Endothelial cell of umbilical vein (primary cell): ENCODE data around the gene ZNF780A. TPM values are rescaled to one million over a fixed set of nuclear protein-coding genes. Genes with fewer than 3 reads are reported as not detected.

Experiments used
- BruUV-seq: library from RNA; stranded (reverse); fragments of 400-500 nt; replicated peaks from 2 replicates; lab custom pipeline; 2021; lab: Mats Ljungman, UMichigan
- CTCF ChIA-PET: fragments of 300-600, 350-600 bp; sonication (Branson Sonifier 250); formaldehyde crosslinking; loops from one replicate; lab custom pipeline; 2021; ENCODE audit warnings: antibody characterized with exemption, inconsistent platforms; lab: Charles Lee
- POLR2A ChIA-PET: fragments of 300-600, 350-600 bp; sonication (Branson Sonifier 250); formaldehyde crosslinking; loops from one replicate; lab custom pipeline; 2021; ENCODE audit warnings: antibody characterized with exemption, inconsistent platforms; lab: Charles Lee
- DNase-seq: peaks from one replicate; pipeline ENCODE4 v3.0.0-alpha.2; 2011; ENCODE audit warnings: low read depth, low spot score
- FAIRE-seq: peaks from 2 replicates; lab custom pipeline; 2011; peaks lifted over from hg19 to GRCh38; lab: Jason Lieb, UNC
- H2AFZ ChIP-seq: 2 replicates; pipeline ENCODE4 v1.6.0; 2012; ENCODE audit warnings: low read depth, low read length, control low read depth, inconsistent platforms
- H3K27ac ChIP-seq: 2 replicates; pipeline ENCODE4 v1.5.1; 2011; ENCODE audit warnings: low read depth, mild to moderate bottlenecking, control low read depth, low read length, moderate library complexity; ENCODE audit not compliant: insufficient read depth
- H3K27me3 ChIP-seq, 2 experiments: 2 replicates each; pipeline versions ENCODE4 v1.6.0 to v1.6.1; 2011; ENCODE audit warnings: low read length in 2 of 2, mixed read lengths in 1 of 2; ENCODE audit not compliant: control insufficient read depth in 2 of 2, insufficient read depth in 2 of 2
- H3K36me3 ChIP-seq, 2 experiments: 2 replicates in 1 of 2; 3 replicates in 1 of 2; pipeline ENCODE4 v1.5.1; 2011; ENCODE audit warnings: low read length in 2 of 2, mild to moderate bottlenecking in 1 of 2, moderate library complexity in 1 of 2; ENCODE audit not compliant: control insufficient read depth in 2 of 2, insufficient read depth in 2 of 2; ENCODE audit errors: extremely low read depth in 1 of 2
- H3K4me1 ChIP-seq: 3 replicates; pipeline ENCODE4 v1.5.1; 2011; ENCODE audit warnings: mild to moderate bottlenecking, low read length; ENCODE audit not compliant: control insufficient read depth, insufficient read depth; ENCODE audit errors: extremely low read depth
- H3K4me2 ChIP-seq: 2 replicates; pipeline ENCODE4 v1.6.1; 2011; ENCODE audit warnings: low read length, control low read depth, mixed read lengths; ENCODE audit not compliant: insufficient read depth
- H3K4me3 ChIP-seq, 3 experiments: fragments of 200-600 bp in 1 of 3; sonication (generic), shearing (Covaris generic) in 1 of 3; replicated peaks in 1 of 3; 2 replicates each; pipeline ENCODE4 v1.5.1; 2011 to 2016; ENCODE audit warnings: control low read depth in 3 of 3, low read length in 3 of 3, mild to moderate bottlenecking in 2 of 3, inconsistent platforms in 1 of 3, low read depth in 1 of 3, moderate library complexity in 1 of 3; ENCODE audit not compliant: insufficient read depth in 1 of 3
- H3K79me2 ChIP-seq: 2 replicates; pipeline ENCODE4 v1.6.0; 2012; ENCODE audit warnings: low read length, inconsistent platforms; ENCODE audit not compliant: control insufficient read depth, insufficient read depth
- H3K9ac ChIP-seq: replicated peaks from 2 replicates; pipeline ENCODE3; 2011; ENCODE audit warnings: low read length, control low read depth; ENCODE audit not compliant: insufficient read depth; ENCODE audit errors: extremely low read depth
- H3K9me1 ChIP-seq: replicated peaks from 3 replicates; pipeline ENCODE4 v1.6.0; 2011; ENCODE audit warnings: mild to moderate bottlenecking, low read length; ENCODE audit not compliant: control insufficient read depth, insufficient read depth; ENCODE audit errors: extremely low read depth
- H3K9me3 ChIP-seq: replicated peaks from 2 replicates; pipeline ENCODE4 v1.5.1; 2012; ENCODE audit warnings: low read length, inconsistent platforms; ENCODE audit not compliant: control insufficient read depth, insufficient read depth
- H4K20me1 ChIP-seq: replicated peaks from 2 replicates; pipeline ENCODE3; 2011; ENCODE audit warnings: mild to moderate bottlenecking, low read length; ENCODE audit not compliant: control insufficient read depth, insufficient read depth; ENCODE audit errors: extremely low read depth
- CTCF ChIP-seq, 2 donors: IDR thresholded peaks; 1 replicate in 1 of 2; 2 replicates in 1 of 2; pipeline ENCODE4 v1.5.1; 2011; ENCODE audit warnings: low read length in 2 of 2, mild to moderate bottlenecking in 2 of 2, moderate library complexity in 2 of 2, control low read depth in 1 of 2, inconsistent platforms in 1 of 2, low read depth in 1 of 2; ENCODE audit not compliant: insufficient read depth in 1 of 2; ENCODE audit errors: extremely low read depth in 1 of 2
- EZH2 ChIP-seq: IDR thresholded peaks from 2 replicates; pipeline ENCODE4 v1.6.1; 2012; ENCODE audit warnings: borderline replicate concordance, low read depth, mild to moderate bottlenecking, moderate library complexity, low read length, inconsistent platforms; ENCODE audit not compliant: severe bottlenecking
- FOS ChIP-seq: IDR thresholded peaks from 2 replicates; pipeline ENCODE4 v1.6.1; 2011; ENCODE audit warnings: mild to moderate bottlenecking, low read length, moderate library complexity, borderline replicate concordance; ENCODE audit not compliant: insufficient read depth
- GATA2 ChIP-seq: IDR thresholded peaks from 2 replicates; pipeline ENCODE4 v1.7.0; 2011; ENCODE audit warnings: low read depth, mild to moderate bottlenecking, moderate library complexity, mixed read lengths, low read length; ENCODE audit not compliant: insufficient read length, insufficient read depth
- JUN ChIP-seq: IDR thresholded peaks from 2 replicates; pipeline ENCODE4 v1.6.1; 2011; ENCODE audit warnings: borderline replicate concordance, low read depth; ENCODE audit not compliant: insufficient read length, insufficient read depth
- MAX ChIP-seq: IDR thresholded peaks from 2 replicates; pipeline ENCODE4 v1.6.1; 2011; ENCODE audit not compliant: insufficient read depth, insufficient read length
- MYC ChIP-seq: IDR thresholded peaks from one replicate; pipeline ENCODE4 v1.6.1; 2011; ENCODE audit warnings: mild to moderate bottlenecking, low read depth, low read length
- POLR2A ChIP-seq: IDR thresholded peaks from 2 replicates; pipeline ENCODE4 v1.6.1; 2012; ENCODE audit warnings: low read depth, mild to moderate bottlenecking, control low read depth, low read length
- POLR2AphosphoS5 ChIP-seq: IDR thresholded peaks from 2 replicates; pipeline ENCODE4 v1.6.1; 2012; ENCODE audit warnings: low read depth, mild to moderate bottlenecking, control low read depth, low read length, moderate library complexity; ENCODE audit not compliant: insufficient read depth
- dilution Hi-C: fragments of 300-500 bp; cut with MboI; formaldehyde crosslinking; loops from one replicate; pipeline ENCODE4 v1.15.0; 2019; ENCODE audit warnings: low sequenced_read_pairs; ENCODE audit not compliant: extremely low pct_ligation_motif_present
- intact Hi-C: fragments of 100-400 bp; cut with micrococcal nuclease; formaldehyde crosslinking; loops from one replicate; pipeline ENCODE4 v1.10.0; 2022
- polyA plus RNA-seq, 4 experiments: library from polyadenylated mRNA; depleted of rRNA in 3 of 4; stranded (reverse) in 3 of 4; unstranded in 1 of 4; fragments of >200 nt; gene quantifications; 2 replicates each; pipeline versions ENCODE4 v1.2.1 to v1.2.3, GENCODE V29; 2011 to 2012; ENCODE audit warnings: missing spikeins in 1 of 4
- total RNA-seq: library from RNA; stranded (reverse); gene quantifications from 2 replicates; pipeline ENCODE4 v1.2.3, GENCODE V29; 2021

ZNF780A gene
- total and polyA plus RNA-seq, 2 donors (not counting 3 experiments of a cell fraction or from before 2014, with no cell fraction given) = 7.3 to 11.6 TPM

GRCh38 chr19:40059624-40060023 is 31.1 kb downstream of the ZNF780A start:
- no peak for TF ChIP-seq FOS
- TF ChIP-seq MYC = no peak
- no peak for TF ChIP-seq EZH2
- no peak for TF ChIP-seq POLR2AphosphoS5
- TF ChIP-seq JUN = no peak
- TF ChIP-seq POLR2A = no peak
- no peak for TF ChIP-seq GATA2
- no peak for TF ChIP-seq MAX
- no peak for TF ChIP-seq CTCF (IDR thresholded peaks at IDR 0.05; ENCODE audit: extremely low read depth in 1 of 2, insufficient read depth in 1 of 2, low read depth in 1 of 2, low read length in 2 of 2)
- no peak overlapping the region for H3K4me3 ChIP-seq
- H3K4me2 ChIP-seq = no peak overlapping the region
- ChIA-PET CTCF (interaction anchor here (1.2 kb wide), 1 partner anchor 33 kb away, joined by 3 read pairs; no protein-coding TSS in a partner anchor), POLR2A (no interaction called here)
- no peak for FAIRE-seq
- peaks cover 6% of the 10 kb centered on the region for H3K4me1 ChIP-seq
- no peaks in the 10 kb centered on the region for H3K9me1 ChIP-seq
- H3K9ac ChIP-seq = no peak overlapping the region
- no TSS peak for BruUV-seq
- H3K9me3 ChIP-seq = no peaks in the 10 kb centered on the region
- dilution Hi-C loops = no loop called here
- H4K20me1 ChIP-seq = no peaks in the 10 kb centered on the region
- DNase-seq = no peak
- intact Hi-C loops = loop anchor here (5.0 kb wide), 1 partner anchor 33 kb away; the partner anchor contains the start of gene ZNF780A
- H2AFZ ChIP-seq = no peak overlapping the region
- H3K27me3 ChIP-seq = peaks cover 0 to 13% of the 10 kb centered on the region in 2 experiments
- no peak overlapping the region for H3K27ac ChIP-seq
- H3K36me3 ChIP-seq = no peaks in the 10 kb centered on the region
- H3K79me2 ChIP-seq = no peaks in the 10 kb centered on the region
